Mesendoderm (in vitro differentiated cells): Measurements from ENCODE around the gene TUBB.

Source experiments
- DNase-seq: peaks from one replicate; pipeline ENCODE4 v3.0.0; 2013
- H2AK5ac ChIP-seq: 2 replicates; pipeline ENCODE4 v1.6.1; 2013; ENCODE audit warnings: low read length, inconsistent platforms
- H2BK120ac ChIP-seq: 2 replicates; pipeline ENCODE4 v1.6.1; 2013; ENCODE audit warnings: low read depth, mild to moderate bottlenecking, low read length, moderate library complexity, mixed read lengths
- H2BK15ac ChIP-seq: replicated peaks from 2 replicates; pipeline ENCODE4 v1.6.1; 2013; ENCODE audit warnings: low read depth, mild to moderate bottlenecking, moderate library complexity
- H2BK5ac ChIP-seq: 2 replicates; pipeline ENCODE4 v1.6.1; 2013; ENCODE audit warnings: low read length, inconsistent platforms
- H3K18ac ChIP-seq: 2 replicates; pipeline ENCODE4 v1.6.1; 2013; ENCODE audit warnings: mild to moderate bottlenecking, low read length, mixed read lengths
- H3K23ac ChIP-seq: one replicate; pipeline ENCODE4 v1.6.1; 2013; ENCODE audit warnings: low read length
- H3K27ac ChIP-seq: 2 replicates; pipeline ENCODE4 v1.5.1; 2013; ENCODE audit warnings: low read depth, mild to moderate bottlenecking, inconsistent platforms, low read length, moderate library complexity
- H3K27me3 ChIP-seq: 2 replicates; pipeline ENCODE4 v1.6.1; 2013; ENCODE audit warnings: low read length, control low read depth, mild to moderate bottlenecking, inconsistent platforms; ENCODE audit not compliant: insufficient read depth, poor library complexity
- H3K36me3 ChIP-seq: 2 replicates; pipeline ENCODE4 v1.6.1; 2013; ENCODE audit warnings: low read length, inconsistent platforms; ENCODE audit not compliant: control insufficient read depth, insufficient read depth
- H3K4ac ChIP-seq: one replicate; pipeline ENCODE4 v1.6.1; 2013; ENCODE audit warnings: low read depth, mild to moderate bottlenecking, low read length, moderate library complexity
- H3K4me1 ChIP-seq: 2 replicates; pipeline ENCODE4 v1.6.1; 2013; ENCODE audit warnings: low read depth, low read length, inconsistent platforms; ENCODE audit not compliant: control insufficient read depth
- H3K4me2 ChIP-seq: 2 replicates; pipeline ENCODE4 v1.6.1; 2013; ENCODE audit warnings: low read length
- H3K4me3 ChIP-seq: 2 replicates; pipeline ENCODE4 v1.5.1; 2013; ENCODE audit warnings: mild to moderate bottlenecking, low read length
- H3K56ac ChIP-seq: one replicate; pipeline ENCODE4 v1.6.1; 2013; ENCODE audit warnings: low read length
- H3K79me1 ChIP-seq: 2 replicates; pipeline ENCODE4 v1.6.1; 2013; ENCODE audit warnings: low read length, inconsistent platforms
- H3K79me2 ChIP-seq: 2 replicates; pipeline ENCODE4 v1.6.1; 2013; ENCODE audit warnings: mild to moderate bottlenecking, low read length; ENCODE audit not compliant: control insufficient read depth, insufficient read depth
- H3K9ac ChIP-seq: 2 replicates; pipeline ENCODE4 v1.6.1; 2013; ENCODE audit warnings: low read length, inconsistent platforms
- H4K5ac ChIP-seq: one replicate; pipeline ENCODE4 v1.6.1; 2013; ENCODE audit warnings: low read length
- H4K8ac ChIP-seq: one replicate; pipeline ENCODE4 v1.6.1; 2013; ENCODE audit warnings: low read depth, mild to moderate bottlenecking, control low read depth, low read length, moderate library complexity
- WGBS: extraction: QIAGEN DNeasy Blood & Tissue Kit; methylation state at CpG from one replicate; pipeline ENCODE4 v1.1.7; 2013; ENCODE audit warnings: low lambda C conversion rate, missing lambda C conversion rate; ENCODE audit not compliant: insufficient coverage; ENCODE audit errors: extremely low coverage; 5-methylcytosine and 5-hydroxymethylcytosine counted together

TUBB gene

GRCh38 chr6:30743099-30744053 lies 23.2 kb downstream of the TUBB start:
- peaks cover 8% of the 10 kb centered on the region for H3K79me1 ChIP-seq
- H3K9ac ChIP-seq = peak overlapping the region; percentile 100
- no peak overlapping the region for H2BK120ac ChIP-seq
- peak overlapping the region; percentile 77 for H3K4ac ChIP-seq
- no CpG with 5 or more reads among the region's 55 CpGs for WGBS
- peak overlapping the region; percentile 40 for H2BK5ac ChIP-seq
- H3K27me3 ChIP-seq = no peaks in the 10 kb centered on the region
- H3K56ac ChIP-seq = peak overlapping the region; percentile 94
- no peak overlapping the region for H2BK15ac ChIP-seq
- H4K8ac ChIP-seq = peak overlapping the region; percentile 83
- H4K5ac ChIP-seq = no peak overlapping the region
- no peak for DNase-seq
- H3K27ac ChIP-seq = peak overlapping the region; percentile 91
- H3K79me2 ChIP-seq = peaks cover 29% of the 10 kb centered on the region
- peak overlapping the region; percentile 95 for H3K23ac ChIP-seq
- H2AK5ac ChIP-seq = peak overlapping the region; percentile 84
- peak overlapping the region; percentile 44 for H3K4me2 ChIP-seq
- H3K4me1 ChIP-seq = peaks cover 10% of the 10 kb centered on the region
- H3K4me3 ChIP-seq = peak overlapping the region; percentile 99
- H3K18ac ChIP-seq = peak overlapping the region; percentile 77
- peaks cover 5% of the 10 kb centered on the region for H3K36me3 ChIP-seq

GRCh38 chr6:30744054-30744805 lies 24.1 kb downstream of the TUBB start, which contains the start of gene IER3:
TSS of gene IER3 (minus strand) at chr6:30744547. CDS start at chr6:30744518, 29 bp downstream.
- no peak within 1 kb of the TSS for H4K5ac ChIP-seq
- H3K27me3 ChIP-seq = no peaks in the 10 kb centered on the region
- H3K4me3 ChIP-seq = peak within 1 kb of the TSS; percentile 99
- H2BK120ac ChIP-seq = no peak within 1 kb of the TSS
- peaks cover 6% of the 10 kb centered on the region for H3K79me1 ChIP-seq
- H3K27ac ChIP-seq = peak within 1 kb of the TSS; percentile 91
- peak within 1 kb of the TSS; percentile 77 for H3K4ac ChIP-seq
- peak within 1 kb of the TSS; percentile 95 for H3K23ac ChIP-seq
- peak within 1 kb of the TSS; percentile 94 for H3K56ac ChIP-seq
- DNase-seq = peak; percentile 98
- H3K4me1 ChIP-seq = peaks cover 11% of the 10 kb centered on the region
- H4K8ac ChIP-seq = peak within 1 kb of the TSS; percentile 83
- no peak within 1 kb of the TSS for H2BK15ac ChIP-seq
- peak within 1 kb of the TSS; percentile 84 for H2AK5ac ChIP-seq
- H3K9ac ChIP-seq = peak within 1 kb of the TSS; percentile 100
- peak within 1 kb of the TSS; percentile 77 for H3K18ac ChIP-seq
- no CpG with 5 or more reads among the region's 54 CpGs for WGBS
- peak within 1 kb of the TSS; percentile 44 for H3K4me2 ChIP-seq
- peak within 1 kb of the TSS; percentile 40 for H2BK5ac ChIP-seq
- H3K79me2 ChIP-seq = peaks cover 26% of the 10 kb centered on the region
- H3K36me3 ChIP-seq = peaks cover 3% of the 10 kb centered on the region

GRCh38 chr6:30747300-30747687 lies 27.1 kb downstream of the TUBB start:
- Histone ChIP-seq H3K79me1 (no peaks in the 10 kb centered on the region), H3K9ac (no peak overlapping the region), H2BK5ac (no peak overlapping the region), H3K4ac (no peak overlapping the region), H3K18ac (peak overlapping the region; percentile 71), H3K23ac (no peak overlapping the region), H3K4me3 (no peak overlapping the region), H3K27me3 (no peaks in the 10 kb centered on the region), H3K4me1 (peaks cover 7% of the 10 kb centered on the region), H2BK15ac (no peak overlapping the region), H2AK5ac (peak overlapping the region; percentile 46), H4K5ac (no peak overlapping the region), H3K4me2 (no peak overlapping the region), H3K56ac (no peak overlapping the region), H3K27ac (no peak overlapping the region), H3K79me2 (peaks cover 15% of the 10 kb centered on the region), H3K36me3 (peaks cover 3% of the 10 kb centered on the region), H2BK120ac (no peak overlapping the region), H4K8ac (no peak overlapping the region)
- DNase-seq = no peak
- no CpG with 5 or more reads among the region's 1 CpG for WGBS

GRCh38 chr6:30747902-30748769 lies 28.0 kb downstream of the TUBB start:
- Histone ChIP-seq H3K4ac (no peak overlapping the region), H3K27me3 (no peaks in the 10 kb centered on the region), H3K27ac (no peak overlapping the region), H2BK5ac (peak overlapping the region; percentile 39), H2BK120ac (no peak overlapping the region), H3K4me2 (no peak overlapping the region), H2BK15ac (no peak overlapping the region), H3K56ac (peak overlapping the region; percentile 20), H4K5ac (no peak overlapping the region), H3K4me3 (no peak overlapping the region), H3K36me3 (peaks cover 2% of the 10 kb centered on the region), H4K8ac (no peak overlapping the region), H3K23ac (no peak overlapping the region), H3K79me1 (no peaks in the 10 kb centered on the region), H3K9ac (no peak overlapping the region), H3K4me1 (peaks cover 7% of the 10 kb centered on the region), H3K79me2 (peaks cover 11% of the 10 kb centered on the region), H3K18ac (no peak overlapping the region), H2AK5ac (peak overlapping the region; percentile 83)
- DNase-seq = no peak
- WGBS = no CpG with 5 or more reads among the region's 6 CpGs

- WGBS = no CpG with 5 or more reads among the region's 8 CpGs
- H3K79me1 ChIP-seq = no peaks in the 10 kb centered on the region
- H3K4me2 ChIP-seq = no peak overlapping the region
- H2BK120ac ChIP-seq = no peak overlapping the region
- no peak overlapping the region for H3K4me3 ChIP-seq
- peak overlapping the region; percentile 61 for H2AK5ac ChIP-seq
- DNase-seq = no peak
- H3K23ac ChIP-seq = no peak overlapping the region
- no peak overlapping the region for H3K4ac ChIP-seq
- H2BK5ac ChIP-seq = no peak overlapping the region
- H4K5ac ChIP-seq = no peak overlapping the region
- H3K79me2 ChIP-seq = peaks cover 3% of the 10 kb centered on the region
- H3K56ac ChIP-seq = peak overlapping the region; percentile 46
- no peak overlapping the region for H3K9ac ChIP-seq
- H3K18ac ChIP-seq = no peak overlapping the region
- H3K27me3 ChIP-seq = no peaks in the 10 kb centered on the region
- H4K8ac ChIP-seq = no peak overlapping the region
- H3K36me3 ChIP-seq = no peaks in the 10 kb centered on the region
- H3K27ac ChIP-seq = no peak overlapping the region
- no peak overlapping the region for H2BK15ac ChIP-seq
- H3K4me1 ChIP-seq = peaks cover 7% of the 10 kb centered on the region
Observed at GRCh38 chr6:30748851-30749540, 28.8 kb downstream of the TUBB start.
